Activated naive CD4-positive, alpha-beta T cell treated with anti-CD3 and anti-CD28 coated beads, Interleukin-2, amount 10 ng/mL, durations not matched to agents 7 days and 5 days (primary cell): ENCODE results near the gene NSF.
"Not testable (repeated sequence)": the region's sequence is repeated elsewhere in the genome, so short reads cannot be mapped to it uniquely, and the experiment has no call there.

ENCODE experiments used
- CTCF ChIA-PET: fragments of 350-600 bp; sonication (Branson Sonifier 250); formaldehyde crosslinking; loops from one replicate; lab custom pipeline; 2021; ENCODE audit warnings: antibody characterized with exemption; lab: Charles Lee
- DNase-seq: peaks from one replicate; pipeline ENCODE4 v3.0.0-alpha.2; 2020
- H3K27ac Mint-ChIP-seq: one replicate; pipeline ENCODE4 v1.8.0; 2021; ENCODE audit warnings: mild to moderate bottlenecking, moderate library complexity, mixed read lengths
- H3K27me3 Mint-ChIP-seq: one replicate; pipeline ENCODE4 v1.8.0; 2021; ENCODE audit warnings: mild to moderate bottlenecking, mixed read lengths
- H3K36me3 Mint-ChIP-seq: one replicate; pipeline ENCODE4 v1.8.0; 2021; ENCODE audit warnings: mixed read lengths
- H3K4me1 Mint-ChIP-seq: one replicate; pipeline ENCODE4 v1.8.0; 2021; ENCODE audit warnings: mixed read lengths
- H3K4me3 Mint-ChIP-seq: one replicate; pipeline ENCODE4 v1.8.0; 2021; ENCODE audit warnings: mild to moderate bottlenecking, moderate library complexity, mixed read lengths
- H3K9me3 Mint-ChIP-seq: one replicate; pipeline ENCODE4 v1.8.0; 2021; ENCODE audit warnings: mixed read lengths

NSF gene

GRCh38 chr17:46766493-46767491, 176.3 kb downstream of the NSF start:
- peaks cover 7% of the 10 kb centered on the region for H3K4me1 Mint-ChIP-seq
- DNase-seq = no peak
- no peak overlapping the region for H3K4me3 Mint-ChIP-seq
- no peaks in the 10 kb centered on the region for H3K9me3 Mint-ChIP-seq
- H3K27ac Mint-ChIP-seq = no peak overlapping the region
- CTCF ChIA-PET = no interaction called here
- H3K27me3 Mint-ChIP-seq = peaks cover 54% of the 10 kb centered on the region
- no peaks in the 10 kb centered on the region for H3K36me3 Mint-ChIP-seq

GRCh38 chr17:46768540-46768870, 178.0 kb downstream of the NSF start:
- Mint-ChIP-seq H3K27ac (no peak overlapping the region), H3K27me3 (peaks cover 71% of the 10 kb centered on the region), H3K9me3 (no peaks in the 10 kb centered on the region), H3K4me1 (peaks cover 20% of the 10 kb centered on the region), H3K4me3 (no peak overlapping the region), H3K36me3 (no peaks in the 10 kb centered on the region)
- CTCF ChIA-PET = no interaction called here
- no peak for DNase-seq

GRCh38 chr17:46768896-46769295, 178.4 kb downstream of the NSF start:
- Mint-ChIP-seq H3K4me1 (peaks cover 20% of the 10 kb centered on the region), H3K27me3 (peaks cover 75% of the 10 kb centered on the region)
- CTCF ChIA-PET = not testable (repeated sequence)

GRCh38 chr17:46769531-46770438, 179.3 kb downstream of the NSF start:
- CTCF ChIA-PET = no interaction called here
- no peaks in the 10 kb centered on the region for H3K36me3 Mint-ChIP-seq
- H3K9me3 Mint-ChIP-seq = no peaks in the 10 kb centered on the region

More at GRCh38 chr17:46768896-46769295, 178.4 kb downstream of the NSF start:
- not testable (repeated sequence) for H3K27ac Mint-ChIP-seq, H3K36me3 Mint-ChIP-seq, H3K4me3 Mint-ChIP-seq, DNase-seq, H3K9me3 Mint-ChIP-seq

GRCh38 chr17:46770439-46770817, 180.0 kb downstream of the NSF start:
- no peaks in the 10 kb centered on the region for H3K9me3 Mint-ChIP-seq
- DNase-seq = no peak
- H3K27me3 Mint-ChIP-seq = peaks cover 90% of the 10 kb centered on the region
- CTCF ChIA-PET = no interaction called here
- H3K4me1 Mint-ChIP-seq = peaks cover 20% of the 10 kb centered on the region
- H3K27ac Mint-ChIP-seq = no peak overlapping the region
- no peaks in the 10 kb centered on the region for H3K36me3 Mint-ChIP-seq
- peak overlapping the region; percentile 41 for H3K4me3 Mint-ChIP-seq

More at GRCh38 chr17:46769531-46770438, 179.3 kb downstream of the NSF start:
- peaks cover 20% of the 10 kb centered on the region for H3K4me1 Mint-ChIP-seq
- H3K4me3 Mint-ChIP-seq = peak overlapping the region; percentile 41
- H3K27me3 Mint-ChIP-seq = peaks cover 84% of the 10 kb centered on the region
- DNase-seq = no peak
- no peak overlapping the region for H3K27ac Mint-ChIP-seq

GRCh38 chr17:46770818-46771560, 180.5 kb downstream of the NSF start:
- Mint-ChIP-seq H3K4me3 (peak overlapping the region; percentile 41), H3K36me3 (no peaks in the 10 kb centered on the region), H3K27ac (no peak overlapping the region), H3K9me3 (no peaks in the 10 kb centered on the region), H3K27me3 (peaks cover 87% of the 10 kb centered on the region), H3K4me1 (peaks cover 20% of the 10 kb centered on the region)
- DNase-seq = peak; percentile 34
- CTCF ChIA-PET = no interaction called here

- H3K4me3 Mint-ChIP-seq = peak overlapping the region; percentile 71
- CTCF ChIA-PET = no interaction called here
- peaks cover 20% of the 10 kb centered on the region for H3K4me1 Mint-ChIP-seq
- H3K36me3 Mint-ChIP-seq = no peaks in the 10 kb centered on the region
- peaks cover 88% of the 10 kb centered on the region for H3K27me3 Mint-ChIP-seq
- H3K27ac Mint-ChIP-seq = no peak overlapping the region
- H3K9me3 Mint-ChIP-seq = no peaks in the 10 kb centered on the region
- peak; percentile 47 for DNase-seq
Observed at GRCh38 chr17:46771561-46772474, 181.3 kb downstream of the NSF start.

- Mint-ChIP-seq H3K36me3 (no peaks in the 10 kb centered on the region), H3K27ac (no peak overlapping the region), H3K4me1 (peaks cover 20% of the 10 kb centered on the region), H3K9me3 (no peaks in the 10 kb centered on the region), H3K4me3 (peak overlapping the region; percentile 71), H3K27me3 (peaks cover 88% of the 10 kb centered on the region)
- DNase-seq = no peak
- CTCF ChIA-PET = no interaction called here
Observed at GRCh38 chr17:46772475-46773220, 182.2 kb downstream of the NSF start.

GRCh38 chr17:46773221-46773605, 182.7 kb downstream of the NSF start:
- Mint-ChIP-seq H3K27ac (no peak overlapping the region), H3K36me3 (no peaks in the 10 kb centered on the region), H3K4me3 (no peak overlapping the region), H3K9me3 (no peaks in the 10 kb centered on the region), H3K27me3 (peaks cover 88% of the 10 kb centered on the region), H3K4me1 (peaks cover 20% of the 10 kb centered on the region)
- no peak for DNase-seq
- CTCF ChIA-PET = no interaction called here

GRCh38 chr17:46773676-46774075, 183.2 kb downstream of the NSF start:
- Mint-ChIP-seq H3K4me3 (no peak overlapping the region), H3K27ac (no peak overlapping the region), H3K9me3 (no peaks in the 10 kb centered on the region), H3K36me3 (no peaks in the 10 kb centered on the region), H3K4me1 (peaks cover 20% of the 10 kb centered on the region), H3K27me3 (peaks cover 85% of the 10 kb centered on the region)
- CTCF ChIA-PET = no interaction called here
- no peak for DNase-seq

- peaks cover 20% of the 10 kb centered on the region for H3K4me1 Mint-ChIP-seq
- no peak for DNase-seq
- H3K27me3 Mint-ChIP-seq = peaks cover 85% of the 10 kb centered on the region
- CTCF ChIA-PET = no interaction called here
- H3K9me3 Mint-ChIP-seq = no peaks in the 10 kb centered on the region
- H3K4me3 Mint-ChIP-seq = no peak overlapping the region
- H3K36me3 Mint-ChIP-seq = no peaks in the 10 kb centered on the region
- H3K27ac Mint-ChIP-seq = no peak overlapping the region
Observed at GRCh38 chr17:46774108-46774737, 183.8 kb downstream of the NSF start.

GRCh38 chr17:46776298-46777005, 186.0 kb downstream of the NSF start:
- Mint-ChIP-seq H3K27me3 (peaks cover 70% of the 10 kb centered on the region), H3K27ac (no peak overlapping the region), H3K36me3 (no peaks in the 10 kb centered on the region), H3K9me3 (no peaks in the 10 kb centered on the region), H3K4me1 (peaks cover 13% of the 10 kb centered on the region), H3K4me3 (no peak overlapping the region)
- CTCF ChIA-PET = no interaction called here
- DNase-seq = no peak
